GM12874 (cell line): ENCODE measurements around the gene ZC3HAV1.
A peak's percentile ranks its signal among the peaks of the same experiment; 100 is the strongest.

ENCODE experiments used
- CTCF ChIP-seq: IDR thresholded peaks from 2 replicates; pipeline ENCODE4 v1.5.1; 2011; ENCODE audit warnings: low read depth, mild to moderate bottlenecking, control low read depth, low read length, moderate library complexity; ENCODE audit not compliant: insufficient read depth

Gene ZC3HAV1

GRCh38 chr7:139038691-139039090, 70.8 kb downstream of the ZC3HAV1 start:
- no peak for TF ChIP-seq CTCF

DNA sequence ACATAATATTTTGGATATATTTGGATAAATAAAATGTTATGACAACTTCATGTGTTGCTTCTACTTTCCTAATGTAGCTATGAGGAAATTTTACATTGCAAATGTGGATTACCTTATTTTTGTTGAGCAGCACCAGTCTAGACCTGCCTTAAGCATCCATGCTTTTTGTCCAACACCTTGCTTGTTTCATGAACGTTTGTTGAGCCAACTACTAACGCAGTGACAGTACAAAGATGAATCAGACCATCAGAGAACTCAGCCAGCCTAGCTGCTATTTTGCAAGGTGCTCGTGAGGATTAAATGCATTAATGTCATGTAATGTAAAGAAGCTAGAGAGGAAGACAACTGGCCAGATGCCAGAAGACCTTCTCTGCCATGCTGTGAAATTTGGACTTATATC, 72.6 kb downstream of the ZC3HAV1 start:
- TF ChIP-seq CTCF = no peak

DNA sequence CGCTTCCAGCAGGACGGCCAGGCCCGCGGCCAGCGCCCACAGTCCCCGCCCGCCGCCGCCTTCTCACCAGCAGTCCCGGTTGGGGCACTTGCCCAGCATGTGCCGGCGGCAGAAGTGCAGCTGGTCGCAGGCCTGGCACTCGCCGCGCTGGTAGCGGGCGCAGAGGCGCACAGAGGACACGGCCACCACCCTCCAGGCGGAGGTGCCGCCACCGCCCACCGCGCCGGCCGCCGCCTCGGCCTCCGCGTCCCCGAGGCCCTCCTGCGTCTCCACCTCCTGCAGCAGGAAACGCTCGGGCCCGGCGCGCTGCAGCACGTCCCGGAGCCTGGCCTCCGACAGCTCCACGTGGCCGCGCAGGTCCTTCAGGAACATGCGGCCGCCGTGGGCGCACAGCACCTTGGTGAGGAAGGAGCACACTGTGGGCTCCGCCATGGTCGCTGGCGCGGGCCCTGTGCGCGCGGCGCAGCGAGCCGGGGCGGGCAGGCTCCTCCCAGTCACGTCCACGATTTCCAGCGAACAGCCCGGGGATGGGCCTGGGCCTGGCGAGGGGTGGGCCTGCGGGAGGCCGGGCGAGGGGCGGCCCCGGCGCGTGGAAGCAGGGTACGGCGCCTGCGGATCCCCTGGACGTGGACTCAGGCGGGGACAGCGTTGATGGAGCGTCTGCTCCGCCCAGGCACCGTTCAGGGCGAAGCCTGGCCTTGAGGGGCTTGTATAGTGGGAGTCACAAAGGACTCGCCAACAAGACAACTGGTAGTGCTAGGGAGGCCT, 73.8 kb downstream of the ZC3HAV1 start, which contains the start of gene ZC3HAV1L:
ZC3HAV1L (minus strand) TSS at position 457 of the 768 bp plus-strand sequence; CDS start at position 432, 25 bp downstream.
- TF ChIP-seq CTCF = no peak

- 0 out of 2 replicates have a peak, but pooled peaks have one; percentile 3 for TF ChIP-seq CTCF
These were observed 74.5 kb downstream of the ZC3HAV1 start for GRCh38 chr7:139034855-139035585.

DNA sequence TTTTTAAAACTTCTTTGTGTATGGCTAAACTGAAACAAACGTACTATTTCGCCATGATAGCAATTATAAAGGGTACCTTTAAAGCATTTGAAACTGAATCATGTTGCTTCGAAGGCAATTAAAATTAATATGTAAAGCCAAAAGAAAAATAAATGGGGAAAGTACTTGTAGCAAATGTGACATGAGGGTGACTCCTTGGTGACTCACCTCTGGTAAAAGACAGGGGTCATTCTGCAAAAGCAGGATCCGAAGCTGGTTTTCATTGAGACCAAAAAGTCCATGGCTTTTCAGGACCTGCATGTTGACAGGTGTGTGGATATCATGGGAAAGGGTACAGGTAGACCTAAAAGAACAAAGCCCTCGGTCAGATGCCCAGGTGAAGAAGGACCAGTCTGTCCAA, 75.2 kb downstream of the ZC3HAV1 start:
- TF ChIP-seq CTCF = no peak

GRCh38 chr7:139033346-139034114, 76.0 kb downstream of the ZC3HAV1 start:
- no peak for TF ChIP-seq CTCF

- no peak for TF ChIP-seq CTCF
These were observed 77.0 kb downstream of the ZC3HAV1 start for GRCh38 chr7:139032473-139032872.
